H1 (cell line): Measurements from ENCODE around the gene PLEKHA4. TPM values are rescaled to one million over a fixed set of nuclear protein-coding genes. Genes with fewer than 3 reads are reported as not detected.

ENCODE experiments used
- CBX5 ChIP-seq: fragments of 300-800, 300-1000 bp; sonication (generic); IDR thresholded peaks from 2 replicates; pipeline ENCODE4 v1.7.1; 2016; ENCODE audit warnings: antibody characterized with exemption, low read length, low read depth
- CEBPB ChIP-seq: IDR thresholded peaks from 2 replicates; pipeline ENCODE4 v1.6.1; 2012; ENCODE audit warnings: low read depth, low read length
- CHD2 ChIP-seq: IDR thresholded peaks from 2 replicates; pipeline ENCODE4 v1.6.1; 2012; ENCODE audit warnings: low read length, improper control_type of control experiment
- EGR1 ChIP-seq: IDR thresholded peaks from 2 replicates; pipeline ENCODE4 v1.6.1; 2011; ENCODE audit warnings: low read depth, low read length, borderline replicate concordance
- RNF2 ChIP-seq: fragments of 200-900, 300-1000 bp; sonication (generic); IDR thresholded peaks from 2 replicates; pipeline ENCODE4 v1.7.1; 2016; ENCODE audit warnings: borderline replicate concordance, low read depth, mild to moderate bottlenecking, antibody characterized with exemption, low read length; ENCODE audit not compliant: poor library complexity, severe bottlenecking; ENCODE audit errors: missing control alignments
- SIX5 ChIP-seq: IDR thresholded peaks from 2 replicates; pipeline ENCODE4 v1.6.1; 2011; ENCODE audit warnings: mild to moderate bottlenecking, low read depth, low read length
- SP2 ChIP-seq: IDR thresholded peaks from 2 replicates; pipeline ENCODE4 v1.6.1; 2012; ENCODE audit warnings: mild to moderate bottlenecking, low read length, inconsistent platforms
- TBP ChIP-seq: IDR thresholded peaks from 2 replicates; pipeline ENCODE4 v1.6.1; 2011; ENCODE audit warnings: low read depth, low read length, improper control_type of control experiment
- polyA plus RNA-seq, 7 experiments: library from polyadenylated mRNA; depleted of rRNA in 3 of 7; stranded (reverse) in 5 of 7; unstranded in 2 of 7; fragments of >200 nt in 5 of 7; fragments of 200-250 nt in 2 of 7; gene quantifications; 1 replicate in 5 of 7; 2 replicates in 1 of 7; 4 replicates in 1 of 7; pipeline versions ENCODE4 v1.2.1 to v1.2.3, GENCODE V29; 2011 to 2013; ENCODE audit warnings: missing spikeins in 2 of 7, mixed read lengths in 2 of 7
- total RNA-seq: library from RNA; stranded (reverse); fragmentation: NEBNext Ultra II Directional; extraction: Animal tissue kit (Norgen Biotek cat#: 25700); gene quantifications from 2 replicates; pipeline ENCODE4 v1.2.1, GENCODE V29; 2021
- TF ChIP-seq, protein P1 (sequence below): IDR thresholded peaks from 2 replicates; pipeline ENCODE4 v1.6.1; 2012; ENCODE audit warnings: inconsistent platforms
- TF ChIP-seq, protein P2 (sequence below), 3 experiments: IDR thresholded peaks; 1 replicate in 2 of 3; 2 replicates in 1 of 3; pipeline versions ENCODE4 v1.5.1 to v1.6.1; 2011; ENCODE audit warnings: low read length in 3 of 3, mild to moderate bottlenecking in 3 of 3, inconsistent platforms in 2 of 3, low read depth in 1 of 3, moderate library complexity in 1 of 3; ENCODE audit not compliant: insufficient read depth in 1 of 3; ENCODE audit errors: control extremely low read depth in 1 of 3

PLEKHA4 gene
- total and polyA plus RNA-seq, 2 of the 8 experiments (the other 6 are each of a cell fraction or from before 2014, with no cell fraction given) = 8.2 to 18.0 TPM

DNA sequence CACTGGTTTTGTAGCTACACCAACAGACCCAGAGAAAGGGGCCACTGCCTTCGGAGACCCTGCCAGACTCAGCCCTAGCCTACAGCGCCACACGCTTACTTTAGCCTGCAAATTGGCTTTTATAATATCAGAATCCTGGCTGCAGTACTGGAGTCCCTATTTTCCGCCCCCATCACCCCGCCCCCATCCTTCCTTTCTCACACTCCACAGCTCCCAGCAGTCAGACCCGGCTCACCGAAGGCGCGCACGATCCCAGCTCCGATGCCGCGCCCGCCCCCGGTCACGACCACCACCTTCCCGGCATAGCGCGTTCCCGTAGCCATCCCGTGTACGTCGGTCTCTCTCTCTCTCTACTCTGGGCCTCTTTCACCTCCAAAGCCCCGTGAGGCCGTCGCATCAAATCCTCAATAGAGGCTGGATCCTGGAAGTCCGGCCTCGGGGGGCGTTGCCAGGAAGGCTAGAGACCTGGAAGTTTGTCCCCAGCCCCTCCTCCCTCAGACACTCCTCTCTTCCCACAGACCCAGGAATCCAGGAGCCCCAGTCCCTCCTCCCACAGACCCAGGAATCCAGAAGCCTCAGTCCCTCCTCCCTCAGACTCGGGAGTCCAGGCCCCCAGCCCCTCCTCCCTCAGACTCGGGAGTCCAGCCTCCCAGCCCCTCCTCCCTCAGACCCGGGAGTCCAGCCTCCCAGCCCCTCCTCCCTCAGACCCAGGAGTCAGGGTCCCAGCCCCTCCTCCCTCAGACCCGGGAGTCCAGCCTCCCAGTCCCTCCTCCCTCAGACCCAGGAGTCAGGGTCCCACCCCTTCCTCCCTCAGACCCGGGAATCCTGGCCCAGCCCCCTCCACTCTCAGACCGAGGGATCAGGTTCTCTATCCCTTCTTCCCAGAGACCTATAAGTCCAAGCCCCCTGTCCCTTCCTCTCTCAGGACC lies 32.1 kb downstream of the PLEKHA4 start, which contains the start of gene HSD17B14 (continued):
- no peak for TF ChIP-seq SP2
- no peak for TF ChIP-seq SIX5
- TF ChIP-seq, protein P1, sequence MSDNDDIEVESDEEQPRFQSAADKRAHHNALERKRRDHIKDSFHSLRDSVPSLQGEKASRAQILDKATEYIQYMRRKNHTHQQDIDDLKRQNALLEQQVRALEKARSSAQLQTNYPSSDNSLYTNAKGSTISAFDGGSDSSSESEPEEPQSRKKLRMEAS = no peak
- no peak for TF ChIP-seq TBP
- no peak for TF ChIP-seq EGR1
- no peak for TF ChIP-seq CBX5
- TF ChIP-seq RNF2 = no peak
- TF ChIP-seq CEBPB = no peak
- TF ChIP-seq CHD2 = no peak
- TF ChIP-seq, protein P2, sequence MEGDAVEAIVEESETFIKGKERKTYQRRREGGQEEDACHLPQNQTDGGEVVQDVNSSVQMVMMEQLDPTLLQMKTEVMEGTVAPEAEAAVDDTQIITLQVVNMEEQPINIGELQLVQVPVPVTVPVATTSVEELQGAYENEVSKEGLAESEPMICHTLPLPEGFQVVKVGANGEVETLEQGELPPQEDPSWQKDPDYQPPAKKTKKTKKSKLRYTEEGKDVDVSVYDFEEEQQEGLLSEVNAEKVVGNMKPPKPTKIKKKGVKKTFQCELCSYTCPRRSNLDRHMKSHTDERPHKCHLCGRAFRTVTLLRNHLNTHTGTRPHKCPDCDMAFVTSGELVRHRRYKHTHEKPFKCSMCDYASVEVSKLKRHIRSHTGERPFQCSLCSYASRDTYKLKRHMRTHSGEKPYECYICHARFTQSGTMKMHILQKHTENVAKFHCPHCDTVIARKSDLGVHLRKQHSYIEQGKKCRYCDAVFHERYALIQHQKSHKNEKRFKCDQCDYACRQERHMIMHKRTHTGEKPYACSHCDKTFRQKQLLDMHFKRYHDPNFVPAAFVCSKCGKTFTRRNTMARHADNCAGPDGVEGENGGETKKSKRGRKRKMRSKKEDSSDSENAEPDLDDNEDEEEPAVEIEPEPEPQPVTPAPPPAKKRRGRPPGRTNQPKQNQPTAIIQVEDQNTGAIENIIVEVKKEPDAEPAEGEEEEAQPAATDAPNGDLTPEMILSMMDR (IDR thresholded peaks at IDR 0.05; ENCODE audit: control extremely low read depth in 1 of 3, insufficient read depth in 1 of 3, low read depth in 1 of 3, low read length in 3 of 3) = no peak
